Stimulated activated CD4-positive, alpha-beta T cell treated with anti-CD3 and anti-CD28 coated beads, Interleukin-15, amount 100 ng/mL, for 48 hours (primary cell): ENCODE results near the gene CNIH3.
"Not testable (repeated sequence)": the region's sequence is repeated elsewhere in the genome, so short reads cannot be mapped to it uniquely, and the experiment has no call there.

ENCODE experiments used
- DNase-seq, 2 donors: peaks; one replicate each; pipeline ENCODE4 v3.0.0-alpha.2; 2020; ENCODE audit warnings: low read depth in 2 of 2

Gene CNIH3

DNA sequence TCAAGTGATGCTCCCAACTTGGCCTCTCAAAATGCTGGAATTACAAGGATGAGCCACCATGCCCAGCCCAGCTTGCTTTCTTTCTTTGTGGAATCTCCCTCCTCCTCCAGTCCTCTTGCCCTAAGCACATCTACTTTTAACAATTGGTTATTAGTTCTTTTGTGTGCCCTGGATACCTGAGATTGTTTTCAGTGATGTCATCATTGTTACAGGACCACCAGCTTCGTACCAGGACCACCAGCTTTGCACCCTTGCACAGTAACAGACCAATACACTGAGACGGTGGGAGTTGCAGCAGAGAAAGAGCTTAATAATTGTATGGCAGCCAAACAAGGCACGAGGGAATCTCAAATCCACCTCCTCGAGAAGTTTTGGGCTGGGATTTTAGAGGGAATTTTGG lies 71.3 kb downstream of the CNIH3 start:
- no peak for DNase-seq

GRCh38 chr1:224689374-224689773 lies 73.3 kb downstream of the CNIH3 start:
- no peak for DNase-seq

- no peak for DNase-seq
Measured at GRCh38 chr1:224690576-224690975, 74.5 kb downstream of the CNIH3 start.

DNA sequence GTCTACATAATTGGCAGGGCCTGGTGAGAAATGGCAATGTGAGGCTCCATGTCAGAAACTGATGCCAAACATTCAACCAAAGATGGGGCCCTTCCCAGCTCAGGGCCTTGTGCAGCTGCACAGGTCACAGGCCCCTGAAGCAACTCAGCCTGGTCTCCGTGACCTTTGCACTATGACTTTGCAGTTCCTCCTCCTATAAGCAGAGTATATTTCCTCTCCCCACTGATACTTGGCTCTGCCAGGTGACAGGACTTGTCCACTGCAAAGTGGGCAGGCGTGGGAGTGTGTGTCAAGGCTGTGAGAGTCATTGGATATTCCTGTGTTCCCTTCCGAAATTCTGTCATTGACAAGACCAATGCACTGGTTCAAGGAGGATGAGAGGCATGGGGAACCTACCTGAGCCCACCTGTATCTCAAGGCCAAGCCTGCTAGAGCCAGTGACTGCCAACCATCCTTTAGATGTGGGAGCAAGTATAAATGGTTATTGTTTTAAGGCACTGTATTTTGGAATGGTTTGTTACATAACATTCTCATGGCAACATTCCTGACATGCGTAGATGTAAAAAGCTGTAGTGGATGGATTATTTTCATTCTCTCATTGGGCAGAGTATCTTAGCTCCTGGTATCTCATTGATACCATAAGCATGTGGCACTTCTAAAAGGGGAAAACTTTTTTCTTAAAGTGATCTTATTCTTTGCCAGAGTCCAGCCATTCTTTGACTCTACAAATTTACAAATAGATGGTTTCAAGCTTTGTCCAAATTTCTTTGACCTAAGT lies 75.2 kb downstream of the CNIH3 start:
- no peak for DNase-seq

DNA sequence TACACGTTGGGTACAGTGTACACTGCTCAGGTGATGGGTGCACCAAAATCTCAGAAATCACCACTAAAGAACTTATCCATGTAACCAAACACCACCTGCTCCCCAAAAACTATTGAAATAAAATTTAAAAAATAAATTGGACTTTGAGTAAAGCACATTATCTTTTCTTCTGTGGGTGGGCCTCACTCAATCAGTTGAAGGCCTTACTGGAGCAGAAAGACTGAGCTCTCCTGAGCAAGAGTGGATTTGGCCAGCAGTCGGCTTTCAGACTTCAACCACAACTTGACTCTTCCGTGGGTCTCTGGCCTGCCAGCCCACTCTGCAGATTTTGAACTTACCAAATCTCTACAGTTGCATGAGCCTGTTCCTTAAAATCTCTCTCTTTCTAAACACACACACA lies 78.9 kb downstream of the CNIH3 start:
- DNase-seq, result no peak

- no peak for DNase-seq
Measured at GRCh38 chr1:224696021-224696420, 79.9 kb downstream of the CNIH3 start.

GRCh38 chr1:224696891-224697765 lies 81.0 kb downstream of the CNIH3 start:
- DNase-seq, result no peak

DNA sequence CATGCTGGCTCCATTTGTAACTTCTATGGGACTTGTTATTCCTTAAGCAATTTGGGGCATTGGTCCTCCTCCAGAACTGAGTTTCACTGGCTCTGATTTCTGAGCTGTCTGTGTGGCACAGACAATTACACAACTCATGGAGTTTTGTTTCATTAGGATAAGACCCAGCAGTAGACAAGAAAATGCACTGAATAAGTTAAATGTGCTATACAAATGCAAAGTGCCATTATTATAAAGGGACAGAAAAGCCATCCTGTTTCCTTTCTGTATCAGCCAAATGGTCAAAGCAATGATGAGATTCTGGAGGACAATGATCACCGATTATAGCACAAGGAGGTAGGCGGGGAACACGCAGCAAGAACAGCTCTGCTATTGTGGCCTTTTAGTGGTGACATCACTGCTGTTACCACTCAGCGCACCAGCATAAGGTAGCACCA lies 81.9 kb downstream of the CNIH3 start:
- DNase-seq, result no peak

- DNase-seq, result no peak
Measured at GRCh38 chr1:224700918-224701531, 84.9 kb downstream of the CNIH3 start.

DNA sequence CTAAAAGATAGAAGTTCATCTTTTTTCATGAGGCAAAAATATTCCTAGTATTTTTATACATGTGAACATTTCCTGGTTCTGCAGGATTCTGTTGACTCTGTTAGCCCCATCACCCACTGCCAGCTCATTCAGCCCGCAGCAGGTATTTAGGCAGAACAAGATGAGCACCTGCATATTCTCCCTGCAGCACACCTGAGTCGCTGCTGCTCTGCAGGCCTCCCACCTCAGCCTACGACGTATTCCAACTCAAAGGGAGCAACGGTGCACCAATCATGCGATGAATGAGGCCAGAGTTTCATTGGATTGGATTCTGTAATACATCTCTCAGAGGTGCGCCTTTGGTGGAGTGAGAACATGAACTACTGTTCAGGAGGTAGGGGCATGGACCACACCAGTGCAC lies 87.6 kb downstream of the CNIH3 start:
- DNase-seq, result no peak

GRCh38 chr1:224704107-224704735 lies 88.1 kb downstream of the CNIH3 start:
- DNase-seq, result no peak

GRCh38 chr1:224705578-224705977 lies 89.5 kb downstream of the CNIH3 start:
- no peak for DNase-seq

- no peak for DNase-seq
Measured at GRCh38 chr1:224707843-224708725, 92.0 kb downstream of the CNIH3 start.

DNA sequence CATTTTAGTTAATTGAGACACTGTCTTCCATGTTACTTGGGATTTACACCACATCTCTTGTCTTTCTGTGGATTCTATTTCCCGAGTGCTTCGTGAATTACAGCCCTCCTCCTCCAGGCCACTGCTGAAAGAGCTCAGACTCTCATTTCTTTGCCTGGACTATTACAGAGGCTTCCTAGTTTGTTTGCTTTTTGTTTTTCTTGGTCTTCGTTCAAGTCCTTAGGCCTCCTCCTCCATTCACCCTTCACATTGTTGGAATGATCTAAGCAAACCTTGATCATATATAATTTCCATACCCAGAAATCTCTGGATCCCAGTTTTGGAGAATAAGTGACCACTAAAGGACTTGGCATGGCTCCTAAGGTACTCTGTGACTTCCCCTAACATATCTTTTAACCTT lies 94.1 kb downstream of the CNIH3 start:
- DNase-seq, result no peak

DNA sequence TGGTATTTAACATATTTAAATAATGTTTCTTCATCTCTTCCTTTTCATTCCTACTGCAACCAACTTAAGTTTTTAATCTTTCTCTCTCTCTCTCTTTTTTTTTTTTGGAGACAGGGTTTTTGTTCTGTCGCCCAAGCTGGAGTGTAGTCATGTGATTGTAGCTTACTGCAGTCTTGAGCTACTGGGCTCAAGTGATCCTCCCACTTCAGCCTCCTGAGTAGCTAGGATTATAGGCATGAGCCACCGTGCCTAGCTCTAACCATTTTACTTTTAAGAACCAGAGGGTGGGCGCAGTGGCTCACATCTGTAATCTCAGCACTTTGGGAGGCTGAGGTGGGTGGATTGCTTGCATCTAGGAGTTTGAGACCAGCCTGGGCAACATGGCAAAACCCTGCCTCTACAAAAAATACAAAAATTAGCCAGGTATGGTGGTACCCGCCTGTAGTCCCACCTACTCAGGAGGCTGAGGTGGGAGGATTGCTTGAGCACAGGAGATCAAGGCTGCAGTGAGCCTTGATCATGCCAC lies 95.2 kb downstream of the CNIH3 start:
- DNase-seq, result not testable (repeated sequence)

DNA sequence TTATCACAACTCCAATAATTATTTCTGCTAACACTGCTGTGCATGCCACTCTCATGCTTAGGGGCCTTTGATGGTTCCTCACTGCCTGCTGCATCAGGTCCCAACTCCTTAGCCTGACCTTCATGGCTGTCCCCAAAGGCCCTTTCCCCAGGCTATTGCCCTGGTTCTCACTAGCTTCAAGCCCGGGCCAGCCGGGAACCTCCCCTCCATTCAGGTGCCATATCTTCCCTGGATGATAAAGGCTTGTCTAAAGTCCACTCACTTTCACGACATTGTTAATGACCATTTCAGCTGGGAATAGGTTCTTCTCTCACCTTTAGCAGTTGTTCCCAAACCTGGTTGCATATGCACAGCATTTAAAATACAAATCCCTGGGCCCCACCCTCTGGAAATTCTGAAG lies 95.8 kb downstream of the CNIH3 start:
- DNase-seq, result no peak

GRCh38 chr1:224713228-224713627 lies 97.1 kb downstream of the CNIH3 start:
- DNase-seq, result no peak

DNA sequence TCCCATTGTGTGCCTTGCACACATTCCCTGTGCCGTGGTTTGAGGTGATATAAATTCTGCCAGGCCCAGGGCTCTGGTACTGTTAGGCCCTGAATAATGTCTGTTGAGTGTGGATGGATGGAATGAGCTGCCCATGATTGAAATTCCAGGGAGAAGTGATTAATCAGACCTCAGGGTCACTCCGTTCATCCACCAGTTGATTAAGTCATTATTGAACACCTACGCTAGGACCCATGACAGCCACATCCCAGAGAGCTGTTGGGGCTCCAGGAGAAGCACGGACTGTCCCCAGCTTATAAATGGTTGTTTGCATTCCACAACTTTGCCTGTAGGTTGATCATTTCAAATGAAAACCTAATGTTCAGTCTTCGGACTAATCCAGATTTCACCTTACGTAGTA lies 98.4 kb downstream of the CNIH3 start:
- DNase-seq, result no peak

GRCh38 chr1:224718470-224719053 lies 102.4 kb downstream of the CNIH3 start:
- no peak for DNase-seq

- no peak for DNase-seq
Measured at GRCh38 chr1:224719716-224720115, 103.6 kb downstream of the CNIH3 start.
